GM21360 (cell line): ENCODE data around the gene TMEM266.
A peak's percentile ranks its signal among the peaks of the same experiment; 100 is the strongest.

Experiments used
- ATAC-seq: cut with Tn5 transposase; IDR thresholded peaks from one replicate; pipeline ENCODE4 v1.9.1; 2021; ENCODE audit warnings: mild to moderate bottlenecking, moderate library complexity; ENCODE audit not compliant: unreplicated experiment

TMEM266 gene

DNA sequence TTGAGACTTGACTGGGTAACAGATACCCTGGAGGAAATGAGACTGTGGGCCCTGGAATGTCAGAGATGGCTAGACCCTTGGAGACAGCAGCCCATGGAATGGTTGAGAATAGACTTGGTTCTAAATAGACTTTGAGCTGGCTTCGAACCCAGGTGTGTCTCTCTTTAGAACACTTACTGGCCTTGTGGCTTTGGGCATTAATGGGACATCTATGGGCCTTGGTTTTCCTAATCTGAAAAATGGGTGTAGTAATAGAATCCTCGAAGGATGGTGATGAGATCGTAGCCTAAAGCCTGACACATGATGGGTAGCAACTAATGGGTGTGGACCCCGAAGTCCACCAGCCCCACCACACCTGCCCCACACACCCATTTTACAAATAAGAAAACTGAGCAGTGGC, 119.2 kb downstream of the TMEM266 start:
- no peak for ATAC-seq

DNA sequence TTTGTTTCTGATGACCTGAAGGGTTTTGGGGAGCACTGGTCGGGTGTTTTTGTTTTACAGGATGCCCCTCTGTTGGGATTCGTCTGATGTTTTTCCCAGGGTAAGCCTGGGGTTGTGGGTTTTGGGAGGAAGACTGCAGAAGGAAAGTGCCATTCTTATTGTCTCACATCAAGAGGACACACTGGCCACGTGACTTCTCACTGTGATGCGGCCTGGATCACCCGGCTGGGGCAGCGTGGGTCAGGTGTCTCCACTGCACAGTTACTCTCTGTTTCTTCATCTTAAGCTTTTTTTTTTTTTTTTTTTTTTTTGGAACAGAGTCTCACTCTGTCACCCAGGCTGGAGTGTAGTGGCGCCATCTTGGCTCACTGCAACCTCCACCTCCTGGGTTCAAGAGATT, 120.5 kb downstream of the TMEM266 start:
- no peak for ATAC-seq

DNA sequence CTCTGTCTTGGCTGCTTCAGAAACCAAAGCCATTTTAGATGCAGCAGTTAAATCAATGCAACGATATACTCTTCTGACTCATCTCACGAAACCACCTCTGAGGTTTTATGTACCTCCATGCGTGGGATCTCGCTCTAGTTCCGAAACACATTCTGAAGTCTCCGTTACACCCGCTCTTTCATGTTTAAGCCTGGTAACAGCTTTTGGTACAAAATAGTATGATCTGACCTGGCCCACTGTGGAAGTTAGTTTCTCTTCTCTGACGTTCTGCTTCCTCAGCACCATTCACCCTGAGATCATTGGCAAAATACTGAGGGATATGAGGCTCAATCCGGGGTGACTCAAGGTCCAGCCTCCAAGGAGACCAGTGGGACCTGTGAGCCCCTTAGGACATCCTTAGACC, 121.9 kb downstream of the TMEM266 start:
- no peak for ATAC-seq

DNA sequence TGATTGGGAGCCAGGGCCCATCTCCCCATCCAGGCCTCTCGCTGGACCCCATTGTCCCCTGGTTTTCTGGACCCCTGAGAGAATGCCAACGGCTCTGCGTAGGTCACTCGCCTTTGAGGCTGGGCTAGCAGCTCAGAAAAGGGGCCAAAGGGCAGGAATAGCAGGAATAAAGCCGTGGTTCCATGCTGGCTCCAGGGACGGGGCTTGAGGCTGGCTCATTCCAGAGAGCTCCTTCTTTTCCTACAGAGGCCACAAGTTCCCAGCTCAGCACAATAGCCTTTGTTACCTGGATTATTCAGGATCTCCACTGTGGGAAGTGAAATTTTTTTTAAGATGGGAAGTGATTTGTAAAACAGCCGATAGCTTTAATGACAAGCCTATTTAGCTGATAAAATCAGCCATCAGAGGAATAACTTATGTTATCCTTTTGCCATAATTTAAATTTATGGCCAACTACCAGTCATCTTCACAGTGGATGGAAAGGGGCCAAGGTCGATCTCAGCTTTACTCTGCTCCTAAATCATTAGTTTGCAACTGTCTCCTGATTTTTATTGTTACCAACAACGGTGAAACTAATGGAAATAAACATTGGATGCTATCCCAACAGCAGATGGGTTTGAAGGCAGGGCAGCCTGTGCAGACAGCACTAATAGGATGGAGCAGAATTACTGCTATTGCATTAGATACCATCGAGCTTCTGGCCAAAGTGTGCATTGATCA, 124.3 kb downstream of the TMEM266 start:
- ATAC-seq, result no peak

DNA sequence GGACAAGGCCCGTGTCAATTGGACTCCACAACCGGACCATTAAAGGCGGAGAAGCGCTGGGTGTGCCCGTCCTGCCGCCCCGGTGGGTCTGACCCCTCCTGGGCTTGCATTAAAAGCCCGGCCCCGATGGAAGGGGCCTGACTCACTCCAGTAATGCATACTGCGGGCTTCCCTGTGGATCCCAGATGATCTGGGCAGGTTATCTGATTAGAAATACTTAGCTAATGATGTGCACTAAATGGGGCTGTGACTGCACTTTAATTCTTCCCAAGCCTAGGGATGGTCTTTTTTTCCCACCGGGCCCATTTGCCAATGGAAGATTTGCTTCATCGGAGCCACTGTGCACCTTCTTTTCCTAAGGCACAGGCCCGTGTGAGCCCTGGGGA, 124.9 kb downstream of the TMEM266 start:
- no peak for ATAC-seq

DNA sequence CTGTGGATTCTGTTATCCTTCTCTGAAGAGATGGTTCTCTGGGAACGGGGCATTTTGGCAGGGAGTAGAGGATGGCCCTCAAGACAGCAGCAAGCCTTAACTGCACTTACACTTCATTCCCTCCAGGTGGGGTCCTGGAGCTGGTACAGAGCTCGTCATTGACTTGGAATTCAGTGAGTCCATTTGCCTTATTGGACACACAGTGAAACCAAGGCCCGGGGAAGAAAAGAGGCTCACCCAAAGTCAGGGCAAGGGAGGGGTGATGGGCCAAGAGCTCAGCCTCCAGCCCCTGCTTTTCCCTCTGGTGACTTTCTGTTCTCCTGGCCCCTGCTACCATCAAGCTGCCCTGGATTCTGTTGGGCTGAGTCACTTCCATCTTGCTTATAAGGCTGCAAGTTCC, 125.9 kb downstream of the TMEM266 start:
- no peak for ATAC-seq

DNA sequence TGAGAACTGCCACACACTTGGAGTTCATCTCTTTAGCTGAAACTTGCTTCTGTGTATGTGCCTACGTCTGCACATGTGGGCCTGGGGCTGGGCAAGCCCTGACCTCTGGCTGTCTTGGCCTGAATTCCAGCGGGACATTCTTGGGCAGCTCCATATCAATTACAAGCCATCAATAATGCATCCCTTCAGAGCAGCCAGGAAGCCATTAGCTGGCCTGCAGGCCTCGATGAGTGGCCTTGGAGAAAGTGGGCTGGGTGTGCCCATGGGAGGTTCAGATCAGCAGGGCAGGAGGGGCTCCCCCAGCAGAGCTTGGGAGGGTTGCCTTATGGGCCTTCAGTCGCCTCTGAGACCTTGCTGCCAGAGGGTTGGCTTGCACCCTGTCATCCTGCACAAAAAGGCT, 127.4 kb downstream of the TMEM266 start:
- no peak for ATAC-seq

DNA sequence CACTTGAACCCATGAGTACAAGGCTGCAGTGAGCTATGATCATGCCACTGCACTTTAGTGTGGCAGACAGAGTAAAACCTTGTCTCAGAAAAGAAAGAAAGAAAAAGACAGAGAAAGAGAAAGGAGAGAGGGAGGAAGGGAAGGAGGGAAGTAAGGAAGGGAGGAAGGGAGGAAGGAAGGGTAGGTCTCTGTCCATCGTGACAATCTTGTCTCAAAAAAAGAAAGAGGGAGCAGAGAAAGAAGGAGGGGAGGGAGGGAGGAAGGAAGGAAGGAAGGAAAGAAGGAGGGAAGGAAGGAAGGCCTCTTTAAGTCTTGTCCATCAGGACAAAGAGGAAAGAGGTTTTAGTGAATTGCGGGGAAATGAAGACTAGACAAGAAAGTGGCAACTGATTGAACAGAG, 129.3 kb downstream of the TMEM266 start:
- ATAC-seq, result no peak

DNA sequence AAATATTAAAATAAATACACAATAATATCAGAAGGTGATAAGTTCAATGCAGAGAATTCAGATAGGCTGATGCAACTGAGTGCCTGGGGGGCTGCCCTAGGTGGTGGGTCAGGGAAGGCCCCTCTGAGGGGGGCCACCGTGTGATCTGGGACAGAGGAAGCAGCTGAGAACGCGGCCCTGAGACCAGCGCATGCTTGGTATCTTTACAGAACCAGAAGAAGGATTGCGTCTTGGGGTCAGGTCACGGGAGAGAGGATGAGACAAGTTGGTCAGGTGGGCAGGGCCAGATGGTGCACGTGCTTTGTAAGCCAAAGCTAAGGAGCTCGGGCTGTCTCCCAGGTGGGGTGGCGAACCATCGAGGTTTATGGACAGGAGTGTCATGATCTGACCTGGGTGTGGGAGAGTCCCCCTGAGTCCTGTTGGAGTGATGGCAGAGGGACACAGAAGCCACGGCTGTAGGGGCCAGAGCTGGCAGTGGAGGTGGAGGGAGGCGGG, 130.3 kb downstream of the TMEM266 start:
- no peak for ATAC-seq

DNA sequence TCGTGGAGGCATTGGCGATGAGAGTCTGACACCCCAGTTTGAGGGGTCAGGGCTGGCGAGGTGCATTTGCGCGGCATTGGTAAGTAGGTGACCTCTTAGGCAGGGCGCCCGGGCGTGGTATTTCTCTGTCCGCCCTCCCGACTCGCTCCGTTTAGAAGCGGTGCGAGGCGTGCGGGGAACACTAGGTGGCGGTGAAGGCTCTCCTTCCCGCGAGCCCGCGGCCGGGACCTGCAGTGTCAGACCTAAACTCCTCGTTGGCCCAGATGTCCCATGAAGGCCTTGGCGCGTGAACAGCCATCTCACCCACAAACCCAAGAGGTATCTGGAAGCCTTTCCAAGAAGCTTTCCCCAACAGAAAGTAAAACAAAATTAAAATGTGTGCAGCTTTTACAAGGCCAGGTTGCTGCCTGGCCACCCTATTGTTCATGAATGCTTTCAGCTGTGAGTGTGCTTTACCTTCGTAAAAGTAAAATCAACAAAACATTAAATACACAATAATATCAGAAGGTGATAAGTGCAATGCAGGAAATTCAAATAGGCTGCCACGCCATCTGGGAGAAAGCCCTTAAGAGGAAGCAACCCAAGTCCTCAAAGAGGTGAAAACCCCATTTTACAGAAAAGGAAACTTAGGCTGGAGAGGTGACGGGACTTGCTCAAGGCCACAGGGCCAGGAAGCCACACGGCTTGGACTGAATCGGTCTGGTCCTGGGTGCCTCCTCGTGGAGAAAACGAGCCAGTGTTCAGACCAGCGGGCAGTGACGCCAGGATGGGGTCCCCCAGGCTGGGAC, 131.2 kb downstream of the TMEM266 start:
- peak; percentile 79 for ATAC-seq

DNA sequence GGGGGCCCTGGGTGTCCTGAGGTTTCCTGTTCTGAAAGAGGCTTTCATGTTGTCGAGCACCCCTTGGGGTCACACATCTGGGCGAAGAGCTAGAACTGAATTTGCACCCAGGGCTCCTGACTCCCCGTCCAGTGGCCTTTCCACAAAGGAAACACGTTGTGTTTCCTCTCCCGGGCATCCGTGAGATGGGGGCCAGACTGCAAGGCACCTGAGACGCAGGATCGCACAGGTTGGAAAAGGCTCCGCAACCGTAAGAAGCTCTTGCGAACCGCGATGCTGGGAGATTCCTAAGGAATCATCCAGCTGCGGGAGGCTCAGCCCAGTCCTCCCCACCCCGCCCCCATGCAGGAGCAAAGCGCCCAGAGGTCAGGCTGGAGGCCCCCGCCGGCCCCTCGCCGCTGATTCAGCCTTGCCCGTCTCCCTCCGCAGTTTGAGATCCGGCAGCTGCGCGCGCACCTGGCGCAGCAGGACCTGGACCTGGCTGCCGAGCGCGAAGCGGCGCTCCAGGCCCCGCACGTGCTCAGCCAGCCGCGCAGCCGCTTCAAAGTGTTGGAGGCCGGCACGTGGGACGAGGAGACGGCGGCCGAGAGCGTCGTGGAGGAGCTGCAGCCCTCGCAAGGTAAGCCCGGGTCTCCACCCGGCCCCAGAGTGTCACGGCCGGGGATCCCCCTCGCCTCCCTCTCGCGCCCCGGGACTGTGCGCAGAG, 131.9 kb downstream of the TMEM266 start:
- ATAC-seq, result no peak

DNA sequence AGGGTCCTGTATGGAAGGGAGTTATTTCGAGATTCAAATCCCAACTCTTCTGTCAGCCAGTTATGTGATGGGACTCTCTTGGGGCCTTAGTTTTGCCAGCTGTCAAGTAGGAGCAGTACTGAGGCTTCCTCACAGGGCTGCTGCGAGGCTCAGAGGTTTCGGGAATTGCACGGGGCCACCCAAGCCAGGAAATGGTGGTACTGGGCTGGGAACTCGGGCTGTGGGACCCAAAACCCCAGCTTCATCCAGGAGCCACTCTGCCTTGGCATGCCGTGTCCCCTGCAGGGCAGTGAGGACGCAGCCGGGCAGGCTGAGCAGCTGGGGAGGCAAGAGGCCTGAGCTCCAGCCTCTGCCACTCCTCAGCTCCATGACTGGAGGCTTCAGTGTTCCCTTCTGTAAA, 132.9 kb downstream of the TMEM266 start:
- ATAC-seq, result no peak

DNA sequence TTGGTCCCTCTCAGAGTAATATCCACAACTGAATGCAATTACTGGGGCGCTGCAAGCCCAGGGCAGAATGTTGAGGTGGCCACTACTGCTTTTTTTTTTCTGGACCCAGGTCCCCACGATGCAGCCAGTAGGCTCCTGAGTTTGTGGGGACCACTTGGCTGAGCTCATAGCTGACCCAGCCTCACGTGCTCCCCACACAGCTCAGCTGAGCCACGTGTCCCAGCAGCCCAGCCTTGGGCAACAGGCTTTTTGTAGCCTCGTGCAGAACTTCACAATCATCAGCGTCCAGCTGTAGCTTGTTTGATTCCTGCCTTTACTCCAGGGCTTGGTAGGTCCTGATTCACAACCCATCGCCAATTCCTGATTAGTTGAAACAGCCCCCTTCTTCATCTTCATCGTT, 134.1 kb downstream of the TMEM266 start:
- ATAC-seq, result no peak

DNA sequence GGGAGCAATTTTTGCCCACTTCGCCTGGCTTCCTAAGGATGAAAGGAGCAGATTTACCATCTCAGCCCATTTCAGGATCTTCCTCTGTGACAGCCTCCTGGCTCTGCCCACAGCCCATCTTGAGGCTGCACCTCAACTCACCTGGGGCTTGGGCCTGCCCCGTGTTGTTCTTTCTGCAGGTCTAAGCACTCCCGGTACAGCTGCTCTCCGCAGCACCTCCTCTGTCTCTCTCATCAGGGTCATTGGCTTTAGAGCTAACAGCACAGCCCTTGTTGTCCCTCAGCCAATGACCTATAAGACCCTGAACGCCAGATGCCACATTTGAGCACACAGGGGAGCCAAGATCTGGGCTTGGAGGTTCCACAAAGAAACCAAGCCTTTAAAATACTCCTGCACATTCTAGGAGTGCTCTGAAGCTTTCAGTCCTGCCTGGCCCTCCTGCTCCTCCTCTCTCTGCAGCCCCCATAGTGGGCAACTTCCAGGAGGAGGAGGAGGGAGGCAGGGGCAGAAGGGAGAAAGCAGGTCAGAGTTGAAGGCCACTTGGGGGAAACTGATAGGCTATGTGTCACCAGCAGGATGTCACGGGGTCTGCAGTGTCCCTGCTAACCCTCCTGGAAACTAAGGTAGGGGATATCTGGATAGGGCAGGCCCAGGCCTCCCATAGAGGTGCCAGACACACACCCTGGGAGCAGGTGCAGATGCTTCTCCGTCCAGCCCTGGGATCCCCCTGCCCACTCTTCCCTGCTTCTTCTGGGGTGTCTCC, 135.9 kb downstream of the TMEM266 start:
- no peak for ATAC-seq

DNA sequence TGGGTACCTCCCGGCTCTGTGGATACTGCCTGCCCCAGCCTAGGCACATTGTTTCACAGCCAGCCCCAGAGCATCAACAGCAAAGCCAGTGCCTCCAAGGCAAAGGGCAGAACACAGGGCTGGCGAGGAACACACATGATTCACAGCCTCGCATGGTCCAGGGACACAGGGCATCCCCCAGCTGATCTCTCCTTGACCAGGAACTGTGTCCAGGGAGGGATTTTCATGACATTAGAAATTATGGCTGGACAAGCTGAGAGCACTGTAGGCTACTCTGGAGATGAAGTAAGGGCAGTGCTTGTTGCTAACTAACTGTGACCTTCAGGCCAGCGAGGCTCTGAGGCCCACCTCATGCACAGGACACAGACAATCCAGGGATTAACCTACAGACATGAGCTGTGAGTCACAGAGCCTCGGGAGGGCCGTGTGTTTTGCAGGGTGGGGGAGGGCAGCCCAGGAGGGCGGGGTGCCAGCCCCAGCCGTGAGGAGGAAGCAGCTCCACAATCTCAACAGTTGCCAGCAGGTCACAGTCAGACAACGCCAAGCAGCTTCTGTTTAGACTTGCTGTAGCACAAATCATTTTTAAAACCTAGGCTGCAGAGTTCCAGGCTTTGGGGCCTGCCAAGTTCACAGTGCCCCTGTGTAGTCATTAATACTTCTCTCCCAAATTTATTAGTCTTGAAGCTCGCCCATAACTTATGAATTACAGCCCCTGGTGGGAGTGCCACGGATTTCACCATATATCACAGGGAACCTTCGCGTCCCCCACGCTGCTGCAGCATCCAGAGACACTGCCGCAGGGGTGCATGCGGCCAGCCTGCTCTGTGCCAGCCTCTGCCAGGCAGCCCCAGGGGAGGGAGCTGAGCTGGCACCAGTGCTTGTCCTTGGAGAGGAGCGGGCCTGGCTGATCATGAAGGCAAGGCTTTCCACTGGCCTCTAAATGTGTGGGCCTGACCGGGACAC, 136.8 kb downstream of the TMEM266 start:
- ATAC-seq, result no peak

DNA sequence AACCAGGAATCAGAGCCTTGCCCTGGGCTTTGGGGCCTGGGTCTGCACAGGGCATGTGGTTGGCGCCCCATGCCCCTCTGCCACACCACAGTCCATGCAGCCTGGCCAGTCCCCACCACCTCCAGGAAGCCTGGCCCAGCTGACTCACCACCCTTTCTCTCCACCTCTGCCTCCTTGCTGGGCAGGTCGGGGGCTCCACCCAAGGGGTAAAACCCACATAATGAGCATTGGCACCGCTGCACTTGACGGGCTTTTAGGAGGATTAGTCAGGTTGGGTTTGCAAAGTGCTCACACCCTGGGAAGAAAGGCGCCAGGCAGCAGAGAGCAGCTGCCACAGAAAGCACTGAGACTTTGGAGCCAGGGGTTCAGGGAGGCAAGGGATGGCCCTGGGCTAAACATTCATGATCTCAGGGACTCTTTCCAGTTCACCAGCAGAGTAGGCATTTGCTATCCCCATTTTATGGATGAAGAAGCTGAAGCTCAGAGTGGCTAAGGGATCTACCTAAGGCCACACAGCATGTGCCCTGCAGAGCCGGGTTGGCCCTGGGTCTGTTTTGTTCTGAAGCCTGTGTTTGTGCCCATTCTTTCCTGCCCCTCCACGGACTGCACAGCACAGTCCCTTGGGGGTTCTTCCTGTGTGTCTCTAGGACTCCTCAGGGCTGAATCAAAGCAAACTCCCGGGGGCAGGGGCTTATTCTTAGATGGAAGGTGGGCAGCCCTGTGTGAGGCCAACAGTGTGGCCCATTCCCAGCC, 138.1 kb downstream of the TMEM266 start:
- ATAC-seq, result no peak

DNA sequence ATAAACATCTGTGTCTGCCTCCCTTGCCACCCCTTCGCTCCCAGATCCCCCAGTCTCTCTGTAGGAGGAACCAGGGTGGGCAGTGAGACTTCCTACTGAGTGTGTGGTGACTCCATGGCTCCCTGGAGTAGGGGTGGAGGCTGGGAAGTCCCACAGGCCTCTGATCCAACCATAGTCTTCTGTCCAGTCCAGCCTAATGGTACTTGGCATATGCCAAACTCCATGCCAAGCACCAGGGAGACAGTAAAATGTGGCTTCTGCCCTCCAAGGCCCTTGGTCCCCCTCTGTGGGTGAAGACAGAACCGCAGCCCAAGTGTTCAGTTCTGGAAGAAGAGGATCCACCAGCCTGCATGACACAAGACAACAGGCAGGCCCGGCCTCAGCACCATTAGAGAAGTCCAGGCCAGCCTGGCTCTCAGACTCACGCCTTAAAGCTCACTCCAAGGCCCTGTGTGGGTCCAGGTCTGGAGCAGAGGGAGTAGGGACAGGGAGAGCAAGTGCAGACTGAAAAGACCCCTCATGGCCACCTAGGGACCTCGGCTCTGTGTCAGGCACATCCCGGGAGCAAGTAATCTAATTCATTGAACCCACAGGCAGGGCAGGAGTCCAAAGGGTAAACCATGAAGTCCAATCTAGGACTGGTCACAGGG, 138.8 kb downstream of the TMEM266 start:
- no peak for ATAC-seq
